ENCODE data around the gene RUVBL2. TPM values are rescaled to one million over a fixed set of nuclear protein-coding genes. Genes with fewer than 3 reads are reported as not detected.

The RUVBL2 gene
- total RNA-seq, 1 donor from 2014 or later: 29.9 TPM

DNA sequence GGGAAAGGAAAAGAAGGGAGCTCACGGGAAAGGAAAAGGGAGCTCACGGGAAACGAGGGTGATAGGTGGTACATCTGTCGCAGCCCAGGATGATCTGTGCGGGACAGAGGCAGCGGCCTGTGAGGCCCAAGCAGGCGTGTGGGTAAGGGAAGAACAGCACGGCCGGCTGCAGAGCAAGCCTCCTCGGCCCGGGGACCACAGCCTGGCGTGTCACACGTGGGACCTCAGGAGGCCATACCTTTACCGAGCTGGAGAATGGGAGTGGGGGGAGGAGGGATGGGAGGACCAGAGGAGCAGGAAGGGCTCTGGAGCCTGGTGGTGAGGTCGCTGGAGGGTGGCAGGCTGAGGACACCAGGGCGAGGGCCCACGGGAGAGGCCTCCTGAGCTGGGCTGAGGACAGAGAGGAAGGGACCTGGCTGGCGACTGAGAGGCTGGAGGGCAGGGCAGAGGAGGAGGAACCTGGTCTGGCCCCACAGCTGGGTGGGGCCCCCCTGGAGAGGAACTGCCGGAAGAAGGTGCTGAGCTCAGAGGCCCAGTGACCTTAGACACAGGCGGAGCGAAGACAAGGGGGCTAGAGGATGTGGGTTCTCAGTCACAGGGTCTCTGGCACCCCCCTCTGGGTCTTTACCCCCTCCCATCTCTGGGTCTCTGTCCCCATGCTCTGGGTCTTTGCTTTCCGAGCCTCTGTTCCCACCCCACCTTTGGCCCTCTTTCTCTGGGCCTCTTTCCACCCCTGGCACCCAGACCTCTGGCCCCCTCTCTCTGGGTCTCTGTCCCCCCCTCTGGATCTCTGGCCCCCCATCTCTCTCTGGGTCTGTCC, 31.4 kb upstream of the RUVBL2 start:
- peak; percentile 75 for DNase-seq (ENCODE audit: low spot score)
- intact Hi-C loops (cut with DNase I): loop anchor here (10.0 kb wide), 1 partner anchor 107 kb away; no protein-coding TSS in a partner anchor
- ATAC-seq: no peak

DNA sequence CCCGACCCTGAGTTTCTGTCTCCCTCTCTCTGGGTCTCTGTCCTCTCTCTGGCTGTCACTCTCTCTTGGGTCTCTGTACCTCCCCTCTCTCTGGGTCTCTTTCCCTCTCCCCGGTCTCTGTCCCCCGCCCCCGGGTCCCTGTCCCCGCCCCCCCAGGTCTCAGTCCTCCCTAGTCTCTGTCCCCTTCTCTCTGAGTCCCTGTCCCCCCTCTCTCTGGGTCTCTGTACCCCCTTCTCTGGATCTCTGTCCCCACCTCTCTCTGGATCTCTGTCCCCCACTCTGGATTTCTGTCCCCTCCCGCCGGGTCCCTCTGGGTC, 30.9 kb upstream of the RUVBL2 start:
- ATAC-seq: no peak
- no peak for DNase-seq (ENCODE audit: low spot score)
- intact Hi-C loops (cut with DNase I): loop anchor here (10.0 kb wide), 1 partner anchor 108 kb away; no protein-coding TSS in a partner anchor

DNA sequence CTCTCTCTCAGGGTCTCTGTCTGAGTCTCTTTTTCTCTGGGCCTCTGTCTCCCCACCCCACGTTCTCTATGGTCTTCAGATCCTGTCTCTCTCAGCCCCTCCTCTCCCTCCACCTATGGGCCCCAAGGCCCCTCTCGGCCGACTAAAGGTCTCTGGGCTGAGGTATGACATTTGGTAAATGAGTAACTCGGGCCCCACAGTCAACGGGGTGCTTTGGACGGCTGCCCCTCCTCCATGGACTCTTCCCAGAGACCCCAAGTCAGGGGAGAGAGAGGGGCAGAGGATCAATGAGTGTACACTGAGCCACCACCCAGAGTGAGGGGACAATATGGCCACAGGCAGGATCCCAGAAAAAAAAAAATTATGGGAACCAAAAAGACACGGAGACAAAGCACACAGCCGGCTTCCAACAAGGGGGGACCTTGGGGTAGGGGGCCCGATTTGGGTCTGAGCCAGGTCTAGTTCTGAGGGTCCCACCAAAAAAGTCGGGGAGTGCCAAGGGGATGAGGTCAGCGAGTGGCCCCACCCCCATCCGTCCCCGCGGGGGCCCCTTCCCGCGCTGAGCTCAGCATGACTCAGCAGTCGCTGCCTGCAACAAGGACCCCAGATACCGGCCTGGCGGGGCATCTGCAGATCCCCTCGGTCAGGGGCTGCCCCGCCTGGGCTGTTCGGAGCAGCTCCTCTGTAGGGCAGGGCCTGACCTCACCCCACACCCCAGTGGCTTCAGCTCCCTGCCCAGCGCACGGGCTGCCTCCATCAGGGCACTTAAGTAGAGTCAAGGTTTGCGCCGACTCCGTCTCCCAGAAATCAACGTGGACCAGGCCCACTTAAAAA, 30.1 kb upstream of the RUVBL2 start:
- ATAC-seq (peak; percentile 60), DNase-seq (ENCODE audit: low spot score) (peak; percentile 91)
- intact Hi-C loops (cut with DNase I): loop anchor here (10.0 kb wide), 1 partner anchor 109 kb away; no protein-coding TSS in a partner anchor

DNA sequence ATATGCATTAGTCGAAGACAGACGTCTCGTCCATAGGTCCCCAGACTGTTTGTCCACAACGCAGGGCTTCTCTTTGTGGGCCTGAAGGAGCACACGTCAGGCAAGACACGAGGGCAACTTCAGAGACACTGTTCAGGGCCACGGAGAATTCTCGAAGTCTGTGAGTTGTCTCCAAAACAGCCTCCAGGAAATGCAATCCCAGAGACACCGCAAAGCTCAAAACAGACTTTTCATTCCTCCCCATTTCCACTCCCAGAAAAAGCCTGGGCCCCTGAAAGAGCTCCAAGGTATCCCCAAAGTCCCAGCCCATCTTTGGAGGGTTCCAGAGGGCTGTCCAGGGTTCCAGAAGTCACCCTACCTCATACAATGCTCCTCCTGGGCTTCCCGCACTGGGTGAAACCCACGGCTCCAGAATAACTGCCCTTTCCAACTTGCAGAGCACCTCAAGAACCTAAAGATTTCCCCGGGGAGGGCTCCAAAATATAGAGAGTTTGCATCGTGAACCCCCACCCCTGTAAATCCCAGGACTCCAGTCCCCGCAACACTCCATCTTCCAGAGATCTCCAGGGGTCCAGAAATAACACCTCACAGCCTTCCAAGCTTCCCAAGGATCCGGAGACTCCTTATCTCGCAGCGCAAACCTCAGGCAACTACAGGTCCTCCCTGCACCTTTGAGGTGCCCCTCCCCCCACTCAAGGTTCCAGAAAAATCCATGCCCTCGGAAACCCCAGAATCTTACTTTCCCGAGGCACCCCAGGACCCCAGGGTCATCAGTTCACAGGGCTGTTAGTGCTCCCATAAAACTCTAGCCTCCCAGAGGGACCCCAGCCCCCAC, 29.3 kb upstream of the RUVBL2 start:
- intact Hi-C loops (cut with DNase I): loop anchor here (10.0 kb wide), 1 partner anchor 110 kb away; no protein-coding TSS in a partner anchor
- ATAC-seq: peak; percentile 10
- DNase-seq (ENCODE audit: low spot score): no peak

DNA sequence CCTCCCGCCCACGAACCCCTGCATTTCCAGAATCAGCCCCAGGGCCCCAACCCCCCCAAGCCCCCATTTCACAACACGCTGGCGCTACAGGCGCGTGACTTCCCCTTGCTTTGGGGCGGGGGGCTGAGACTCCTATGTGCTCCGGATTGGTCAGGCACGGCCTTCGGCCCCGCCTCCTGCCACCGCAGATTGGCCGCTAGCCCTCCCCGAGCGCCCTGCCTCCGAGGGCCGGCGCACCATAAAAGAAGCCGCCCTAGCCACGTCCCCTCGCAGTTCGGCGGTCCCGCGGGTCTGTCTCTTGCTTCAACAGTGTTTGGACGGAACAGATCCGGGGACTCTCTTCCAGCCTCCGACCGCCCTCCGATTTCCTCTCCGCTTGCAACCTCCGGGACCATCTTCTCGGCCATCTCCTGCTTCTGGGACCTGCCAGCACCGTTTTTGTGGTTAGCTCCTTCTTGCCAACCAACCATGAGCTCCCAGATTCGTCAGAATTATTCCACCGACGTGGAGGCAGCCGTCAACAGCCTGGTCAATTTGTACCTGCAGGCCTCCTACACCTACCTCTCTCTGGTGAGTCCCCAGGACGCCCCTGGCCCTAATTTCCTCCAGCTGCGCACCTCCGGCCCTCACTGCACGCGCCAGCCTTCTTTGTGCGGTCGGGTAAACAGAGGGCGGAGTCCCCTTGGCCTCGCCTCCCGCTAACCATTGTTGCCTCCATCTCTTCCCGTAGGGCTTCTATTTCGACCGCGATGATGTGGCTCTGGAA, 28.5 kb upstream of the RUVBL2 start, which contains the start of gene FTL:
TSS of gene FTL (plus strand) at position 270 of the 766 bp plus-strand sequence. CDS start at position 469, 199 bp downstream.
- DNase-seq (ENCODE audit: low spot score) (peak; percentile 99), ATAC-seq (peak; percentile 92)
- intact Hi-C loops (cut with DNase I): loop anchor here (10.0 kb wide), 1 partner anchor 110 kb away; no protein-coding TSS in a partner anchor

DNA sequence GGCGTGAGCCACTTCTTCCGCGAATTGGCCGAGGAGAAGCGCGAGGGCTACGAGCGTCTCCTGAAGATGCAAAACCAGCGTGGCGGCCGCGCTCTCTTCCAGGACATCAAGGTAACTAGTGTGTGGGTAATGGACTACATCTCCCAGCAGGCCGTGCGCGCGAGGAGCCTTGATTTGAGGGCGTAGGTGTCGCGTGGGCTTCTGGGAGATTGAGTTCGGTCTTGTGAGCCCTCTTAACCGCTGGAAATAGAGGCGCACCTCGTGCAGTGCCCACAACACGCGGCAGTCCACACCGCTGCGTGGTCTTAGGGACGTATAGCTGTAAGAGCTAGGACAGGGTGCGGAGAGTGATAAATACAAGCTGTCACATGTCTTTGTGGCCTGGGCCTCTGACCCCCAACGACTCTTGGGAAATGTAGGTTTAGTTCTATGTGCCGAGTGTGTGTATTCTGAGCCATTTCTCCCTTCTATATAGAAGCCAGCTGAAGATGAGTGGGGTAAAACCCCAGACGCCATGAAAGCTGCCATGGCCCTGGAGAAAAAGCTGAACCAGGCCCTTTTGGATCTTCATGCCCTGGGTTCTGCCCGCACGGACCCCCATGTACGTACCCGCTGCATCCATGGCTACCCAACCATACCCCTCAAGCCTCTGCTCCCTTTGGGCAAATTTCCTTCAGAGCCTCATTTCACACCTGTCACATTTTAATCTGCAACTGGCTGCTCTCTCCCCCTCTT, 27.7 kb upstream of the RUVBL2 start:
- DNase-seq (ENCODE audit: low spot score) (peak; percentile 91), ATAC-seq (peak; percentile 57)
- intact Hi-C loops (cut with DNase I): loop anchor here (10.0 kb wide), 1 partner anchor 111 kb away; no protein-coding TSS in a partner anchor

DNA sequence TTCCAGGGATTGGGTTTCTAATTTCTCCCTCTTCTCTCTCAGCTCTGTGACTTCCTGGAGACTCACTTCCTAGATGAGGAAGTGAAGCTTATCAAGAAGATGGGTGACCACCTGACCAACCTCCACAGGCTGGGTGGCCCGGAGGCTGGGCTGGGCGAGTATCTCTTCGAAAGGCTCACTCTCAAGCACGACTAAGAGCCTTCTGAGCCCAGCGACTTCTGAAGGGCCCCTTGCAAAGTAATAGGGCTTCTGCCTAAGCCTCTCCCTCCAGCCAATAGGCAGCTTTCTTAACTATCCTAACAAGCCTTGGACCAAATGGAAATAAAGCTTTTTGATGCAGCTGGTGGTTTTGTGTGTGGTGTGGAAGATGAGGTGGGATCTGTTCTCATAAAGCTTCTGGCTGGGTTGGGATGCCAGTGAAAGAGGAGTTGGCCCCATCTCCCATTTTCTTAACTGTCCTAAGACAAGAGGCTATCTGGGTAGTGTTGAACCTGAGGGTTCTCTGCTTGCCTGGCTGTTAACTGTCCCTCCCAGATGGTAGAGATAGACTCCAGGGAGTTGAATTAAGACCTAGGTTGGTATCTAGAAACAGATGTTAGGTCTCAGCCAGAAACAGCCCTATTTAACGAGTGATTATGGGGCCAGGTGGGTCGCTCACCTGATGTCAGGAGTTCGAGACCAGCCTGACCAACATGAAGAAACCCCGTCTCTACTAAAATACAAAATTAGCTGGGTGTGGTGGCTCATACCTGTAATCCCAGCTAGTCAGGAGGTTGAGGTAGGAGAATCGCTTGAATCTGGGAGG, 26.9 kb upstream of the RUVBL2 start:
- intact Hi-C loops (cut with DNase I): loop anchor here (10.0 kb wide), 1 partner anchor 112 kb away; no protein-coding TSS in a partner anchor
- DNase-seq (ENCODE audit: low spot score) (no peak), ATAC-seq (no peak)

DNA sequence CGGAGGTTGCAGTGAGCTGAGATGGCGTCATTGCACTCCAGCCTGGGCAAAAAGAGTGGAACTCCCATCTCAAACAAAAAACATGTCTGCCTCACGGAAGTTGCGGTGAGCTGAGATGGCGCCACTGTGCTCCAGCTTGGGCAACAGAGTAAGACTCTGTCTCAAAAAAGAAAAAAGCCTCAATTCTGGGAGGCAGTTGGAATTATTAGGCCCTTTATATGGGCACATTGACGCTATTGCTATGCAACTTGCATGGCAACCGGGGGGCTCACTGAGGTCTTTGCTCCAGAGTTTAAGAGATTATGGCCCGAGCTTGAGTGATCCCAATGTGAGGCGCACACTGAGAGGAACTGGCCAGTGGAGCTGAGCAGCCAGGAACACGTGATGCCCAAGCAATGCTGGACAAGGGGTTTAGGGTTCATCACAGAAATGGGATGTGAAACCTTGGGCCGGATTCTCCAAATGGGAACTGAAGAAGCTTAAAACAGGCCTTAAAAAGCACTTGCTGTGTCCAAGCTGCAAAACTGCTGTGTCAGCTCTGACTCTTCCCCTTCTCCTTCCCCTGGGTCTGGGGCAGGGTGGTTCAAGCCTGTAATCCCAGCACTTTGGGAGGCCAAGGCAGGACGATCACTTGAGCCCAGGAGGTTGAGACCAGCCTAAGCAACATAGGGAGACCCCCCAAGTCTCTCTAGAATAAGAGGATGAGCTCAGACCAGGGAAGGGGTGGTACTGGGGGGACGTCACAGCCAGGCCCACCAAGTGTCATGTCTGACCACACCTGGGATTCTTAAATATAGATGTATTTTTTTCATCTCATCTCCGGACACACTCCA, 26.1 kb upstream of the RUVBL2 start:
- DNase-seq (ENCODE audit: low spot score) (peak; percentile 71), ATAC-seq (peak; percentile 5)

DNA sequence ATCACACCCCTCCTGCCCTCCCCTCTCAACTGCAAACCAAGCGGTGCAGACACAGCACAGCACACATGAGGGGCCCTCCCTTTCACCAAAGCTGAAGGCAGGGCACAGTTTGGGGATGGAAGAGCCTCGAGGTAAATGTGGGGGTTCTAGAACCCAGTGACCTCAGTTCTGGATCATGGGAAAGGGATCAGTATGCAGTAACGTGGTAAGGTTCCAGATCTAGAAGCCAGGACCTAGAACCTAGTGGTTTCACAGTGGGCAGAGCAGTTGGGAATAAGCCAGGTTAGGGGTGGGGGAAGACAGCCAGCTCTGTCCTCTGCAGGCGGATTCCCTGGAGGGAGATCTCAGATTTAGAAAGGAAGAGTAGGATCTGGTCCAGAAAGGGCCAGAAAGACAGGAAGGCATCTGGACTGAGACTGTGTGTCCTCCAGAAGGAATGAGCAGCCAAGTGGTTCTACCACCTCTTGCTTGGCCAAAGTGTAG, 25.5 kb upstream of the RUVBL2 start:
- intact Hi-C loops (cut with DNase I): loop anchor here (10.0 kb wide), 1 partner anchor 113 kb away; no protein-coding TSS in a partner anchor
- ATAC-seq (no peak), DNase-seq (ENCODE audit: low spot score) (no peak)

More for the DNA sequence above, 26.1 kb upstream of the RUVBL2 start:
- intact Hi-C loops (cut with DNase I): loop anchor here (10.0 kb wide), 1 partner anchor 113 kb away; no protein-coding TSS in a partner anchor

DNA sequence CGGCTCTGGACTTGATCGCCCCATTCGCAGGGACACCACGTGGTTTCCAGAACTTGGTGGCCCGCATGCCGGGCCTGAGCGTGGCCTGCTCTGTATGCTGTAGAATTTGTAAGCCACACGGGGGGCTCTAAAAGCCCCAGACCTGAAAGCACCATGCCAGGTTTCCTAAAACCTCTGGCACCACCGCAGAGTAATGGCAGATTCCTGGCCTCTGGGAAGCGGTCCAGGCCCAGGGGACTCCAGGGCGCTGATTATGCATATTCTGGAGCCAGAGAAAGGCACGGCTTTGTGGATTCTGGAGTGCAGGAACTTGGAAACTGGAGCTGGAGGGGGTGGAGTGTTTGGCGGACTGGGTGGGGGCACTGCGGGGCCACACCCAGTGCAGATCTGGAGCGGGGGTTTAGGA, 24.9 kb upstream of the RUVBL2 start:
- DNase-seq (ENCODE audit: low spot score) (no peak), ATAC-seq (no peak)
- intact Hi-C loops (cut with DNase I): loop anchor here (10.0 kb wide), 1 partner anchor 114 kb away; no protein-coding TSS in a partner anchor

DNA sequence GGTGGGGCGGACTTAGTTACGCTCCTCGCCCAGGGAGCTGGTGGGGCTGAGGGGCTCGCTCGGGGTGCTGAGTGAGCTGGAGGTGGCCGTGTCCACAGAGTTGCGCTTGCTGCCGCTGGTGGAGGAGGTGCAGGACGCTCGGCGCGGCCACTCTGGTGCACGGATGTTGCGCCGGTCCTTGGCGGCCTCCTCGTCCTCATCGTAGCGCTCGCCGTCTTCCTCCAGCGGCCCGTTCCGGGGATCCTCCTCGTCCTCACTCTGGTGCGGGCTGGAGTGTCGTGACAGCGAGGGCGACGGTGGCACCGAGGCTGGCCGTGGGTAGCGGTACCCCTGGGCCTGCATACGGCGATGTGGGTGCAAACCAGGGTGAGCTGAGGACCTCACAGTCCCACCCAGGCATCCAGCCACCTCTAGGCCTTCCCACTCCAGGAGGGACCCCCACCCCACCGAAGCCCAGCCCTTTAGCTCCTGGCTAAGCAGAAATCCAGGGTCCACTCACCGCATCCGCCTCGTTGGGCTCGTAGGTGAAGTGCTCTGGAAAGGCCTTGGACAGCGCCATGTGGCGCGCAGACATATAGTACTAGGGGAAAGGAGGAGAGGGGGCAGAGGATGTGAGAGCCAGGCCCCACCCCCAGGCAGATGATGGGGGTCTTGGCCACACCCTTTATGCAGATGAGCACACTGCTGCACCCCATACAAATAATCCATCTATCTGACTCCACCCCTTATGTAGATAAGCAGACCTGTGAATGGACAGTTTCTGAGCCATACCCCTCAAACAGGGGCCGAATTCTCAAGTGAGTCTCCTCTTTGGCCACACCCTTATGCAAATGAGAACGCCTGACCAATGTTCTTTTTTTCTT, 24.2 kb upstream of the RUVBL2 start:
- intact Hi-C loops (cut with DNase I): loop anchor here (2.0 to 10.0 kb wide), 2 partner anchors 115 to 175 kb away; no protein-coding TSS in a partner anchor
- DNase-seq (ENCODE audit: low spot score) (no peak), ATAC-seq (no peak)

DNA sequence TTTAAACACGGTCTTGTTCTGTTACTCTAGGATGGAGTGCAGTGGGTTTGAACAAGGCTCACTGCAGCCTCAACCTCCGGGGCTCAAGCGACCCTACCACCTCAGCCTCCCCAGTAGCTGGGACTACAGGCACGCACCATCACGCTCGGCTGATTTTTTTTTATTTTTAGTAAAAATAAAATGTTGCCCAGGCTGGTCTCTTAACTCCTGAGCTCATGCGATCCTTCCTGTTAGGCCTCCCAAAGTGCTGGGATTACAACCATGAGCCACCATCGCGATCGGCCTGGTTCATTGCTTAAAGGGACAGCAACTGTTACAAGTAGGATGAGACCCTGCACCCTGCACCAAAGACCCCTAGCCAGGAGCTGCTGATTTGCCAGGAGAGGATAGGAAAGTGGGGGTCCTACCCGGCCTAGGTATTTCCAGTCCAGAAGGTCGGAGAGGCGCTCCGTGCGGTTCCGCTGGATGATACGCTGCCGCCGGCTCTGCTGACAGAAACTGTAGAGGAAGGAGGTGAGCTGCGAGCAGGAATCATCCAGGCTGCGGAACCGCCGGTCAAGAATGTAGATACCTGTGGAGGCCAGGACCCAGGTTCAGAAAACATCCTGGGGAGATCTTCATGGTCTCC, 23.4 kb upstream of the RUVBL2 start:
- DNase-seq (ENCODE audit: low spot score): no peak
- intact Hi-C loops (cut with DNase I): loop anchor here (2.0 kb wide), 1 partner anchor 175 kb away; no protein-coding TSS in a partner anchor
- ATAC-seq: no peak

DNA sequence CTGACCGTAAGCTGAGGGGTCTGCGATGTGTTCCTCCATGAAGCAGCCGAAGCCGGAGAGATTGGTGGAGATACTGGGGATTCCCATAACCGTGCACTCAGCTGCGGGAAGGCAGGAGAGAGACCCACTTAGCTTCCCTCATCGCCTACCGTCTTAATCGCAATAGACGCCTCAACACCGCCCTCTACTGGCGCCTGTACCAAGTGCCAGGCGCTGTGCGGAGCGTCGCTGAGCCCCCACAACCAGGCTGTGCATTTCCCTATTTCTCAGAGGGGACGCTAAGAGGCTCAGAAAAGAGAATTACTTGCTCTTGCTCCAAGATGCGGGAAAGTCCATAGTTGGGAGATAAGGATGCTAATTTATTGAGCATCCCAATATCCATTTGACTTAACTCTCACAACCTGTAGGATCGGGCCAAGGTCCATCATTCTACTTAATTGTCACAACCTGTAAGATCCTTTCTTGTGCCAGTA, 22.7 kb upstream of the RUVBL2 start:
- peak; percentile 93 for DNase-seq (ENCODE audit: low spot score)
- intact Hi-C loops (cut with DNase I): loop anchor here (2.0 kb wide), 1 partner anchor 176 kb away; no protein-coding TSS in a partner anchor
- ATAC-seq: peak; percentile 58

Measured in sciatic nerve (tissue), 2 donors.